SK-N-SH (cell line): ENCODE measurements around the gene ARHGAP31. TPM values are rescaled to one million over a fixed set of nuclear protein-coding genes. Genes with fewer than 3 reads are reported as not detected.

ENCODE experiments used
- CTCF ChIA-PET: fragments of 300-600, 350-600 bp; formaldehyde crosslinking; extraction: SDS; loops from one replicate; lab custom pipeline; 2021; lab: Yijun Ruan, JAX
- POLR2A ChIA-PET: fragments of 350-600 bp; sonication (Branson Sonifier 250); formaldehyde crosslinking; extraction: SDS; loops from one replicate; lab custom pipeline; 2020; ENCODE audit warnings: antibody characterized with exemption, inconsistent platforms; lab: Yijun Ruan, JAX
- DNase-seq: peaks from one replicate; pipeline ENCODE4 v3.0.0; 2012
- H2AFZ ChIP-seq: fragments of 200-600 bp; sonication (generic); 2 replicates; pipeline ENCODE4 v1.8.1; 2016; ENCODE audit warnings: antibody characterized with exemption, mild to moderate bottlenecking, low read depth
- H3F3A ChIP-seq: fragments of 200-600 bp; sonication (generic); replicated peaks from 2 replicates; pipeline ENCODE3; 2016; ENCODE audit warnings: antibody characterized with exemption, mild to moderate bottlenecking; ENCODE audit not compliant: insufficient read depth
- H3K27ac ChIP-seq, 2 experiments: fragments of 200-500 bp in 1 of 2; fragments of 200-600 bp in 1 of 2; sonication (Bioruptor generic) in 1 of 2; sonication (generic), shearing (Covaris generic) in 1 of 2; 2 replicates each; pipeline versions ENCODE4 v1.5.1 to v1.6.1; 2014 to 2016; ENCODE audit warnings: low read depth in 2 of 2, inconsistent platforms in 1 of 2, low read length in 1 of 2, mild to moderate bottlenecking in 1 of 2, mixed read lengths in 1 of 2
- H3K27me3 ChIP-seq: fragments of 200-600 bp; sonication (generic), shearing (Covaris generic); 2 replicates; pipeline ENCODE4 v1.6.1; 2016; ENCODE audit warnings: mixed run types; ENCODE audit not compliant: insufficient read depth
- H3K36me3 ChIP-seq, 2 experiments: fragments of 200-500 bp in 1 of 2; fragments of 200-600 bp in 1 of 2; sonication (Bioruptor generic) in 1 of 2; sonication (generic) in 1 of 2; replicated peaks in 1 of 2; 2 replicates each; pipeline versions ENCODE3 to v1.5.1; 2014 to 2016; ENCODE audit warnings: low read length in 1 of 2, mild to moderate bottlenecking in 1 of 2; ENCODE audit not compliant: insufficient read depth in 2 of 2, control insufficient read depth in 1 of 2
- H3K4me1 ChIP-seq, 2 experiments: fragments of 200-500 bp in 1 of 2; fragments of 200-600 bp in 1 of 2; sonication (Bioruptor generic) in 1 of 2; sonication (generic), shearing (Covaris generic) in 1 of 2; 2 replicates each; pipeline versions ENCODE4 v1.5.1 to v1.6.1; 2014 to 2016; ENCODE audit warnings: low read depth in 1 of 2, low read length in 1 of 2, mixed run types in 1 of 2; ENCODE audit not compliant: insufficient read depth in 2 of 2, control insufficient read depth in 1 of 2
- H3K4me2 ChIP-seq: fragments of 200-600 bp; sonication (generic), shearing (Covaris generic); 2 replicates; pipeline ENCODE4 v1.6.1; 2017; ENCODE audit warnings: mixed run types
- H3K4me3 ChIP-seq, 2 experiments: fragments of 200-500 bp in 1 of 2; fragments of 200-600 bp in 1 of 2; sonication (Bioruptor generic) in 1 of 2; sonication (generic), shearing (Covaris generic) in 1 of 2; 2 replicates each; pipeline versions ENCODE4 v1.5.1 to v1.8.1; 2014 to 2016; ENCODE audit warnings: low read depth in 2 of 2, inconsistent platforms in 1 of 2, low read length in 1 of 2, mild to moderate bottlenecking in 1 of 2, mixed read lengths in 1 of 2, moderate library complexity in 1 of 2
- H3K79me2 ChIP-seq: fragments of 200-600 bp; sonication (generic); 2 replicates; pipeline ENCODE4 v1.8.1; 2017; ENCODE audit warnings: mild to moderate bottlenecking; ENCODE audit not compliant: insufficient read depth
- H3K9ac ChIP-seq: fragments of 200-600 bp; sonication (generic); 2 replicates; pipeline ENCODE4 v1.6.1; 2017; ENCODE audit warnings: mixed run types
- H3K9me2 ChIP-seq: fragments of 200-600 bp; sonication (generic); 2 replicates; pipeline ENCODE4 v1.6.1; 2017; ENCODE audit warnings: mixed run types
- H3K9me3 ChIP-seq: fragments of 200-600 bp; sonication (generic); 2 replicates; pipeline ENCODE4 v1.6.1; 2017; ENCODE audit warnings: mixed run types, mild to moderate bottlenecking, moderate library complexity
- H4K20me1 ChIP-seq: fragments of 200-600 bp; sonication (generic); 2 replicates; pipeline ENCODE4 v1.6.1; 2017; ENCODE audit warnings: mild to moderate bottlenecking, mixed run types; ENCODE audit not compliant: insufficient read depth
- FOSL2 ChIP-seq: IDR thresholded peaks from 2 replicates; pipeline ENCODE4 v1.4.0; 2012; ENCODE audit warnings: low read depth, mild to moderate bottlenecking, moderate library complexity, borderline replicate concordance
- FOXJ3 ChIP-seq: sonication (generic); formaldehyde crosslinking; IDR thresholded peaks from 2 replicates; pipeline ENCODE4 v1.5.1; 2020; ENCODE audit warnings: mild to moderate bottlenecking, missing genetic modification reagents
- GABPA ChIP-seq: IDR thresholded peaks from 2 replicates; pipeline ENCODE4 v1.4.0; 2012; ENCODE audit warnings: low read depth, mild to moderate bottlenecking
- JUND ChIP-seq: IDR thresholded peaks from 2 replicates; pipeline ENCODE4 v1.4.0; 2012
- POLR2AphosphoS5 ChIP-seq: IDR thresholded peaks from 2 replicates; pipeline ENCODE4 v1.6.1; 2012; ENCODE audit warnings: low read depth, low read length
- RAD21 ChIP-seq: IDR thresholded peaks from 2 replicates; pipeline ENCODE4 v1.6.1; 2012; ENCODE audit warnings: mild to moderate bottlenecking, low read length
- RCOR1 ChIP-seq: fragments of 150-350 bp; IDR thresholded peaks from 2 replicates; pipeline ENCODE4 v1.6.1; 2017; ENCODE audit warnings: antibody characterized with exemption, low read length
- RFX5 ChIP-seq: IDR thresholded peaks from 2 replicates; pipeline ENCODE4 v1.6.1; 2012; ENCODE audit warnings: mild to moderate bottlenecking, improper control_type of control experiment, low read length
- RXRA ChIP-seq: IDR thresholded peaks from 2 replicates; pipeline ENCODE4 v1.4.0; 2012; ENCODE audit warnings: low read depth, mild to moderate bottlenecking, borderline replicate concordance
- SMC3 ChIP-seq: IDR thresholded peaks from 2 replicates; pipeline ENCODE4 v1.6.1; 2012; ENCODE audit warnings: low read depth, low read length, improper control_type of control experiment
- TEAD4 ChIP-seq: IDR thresholded peaks from 2 replicates; pipeline ENCODE4 v1.4.0; 2012; ENCODE audit warnings: mild to moderate bottlenecking, borderline replicate concordance; ENCODE audit not compliant: insufficient read depth
- YY1 ChIP-seq: IDR thresholded peaks from 2 replicates; pipeline ENCODE4 v1.4.0; 2012; ENCODE audit warnings: low read depth, mild to moderate bottlenecking
- WGBS: methylation state at CpG from one replicate; pipeline ENCODE4 v1.1.6; 2017; ENCODE audit warnings: low lambda C conversion rate; 5-methylcytosine and 5-hydroxymethylcytosine counted together
- polyA plus RNA-seq, 3 experiments: library from polyadenylated mRNA; depleted of rRNA; stranded (reverse); fragments of >200 nt; gene quantifications; 2 replicates each; pipeline ENCODE4 v1.2.3, GENCODE V29; 2012
- TF ChIP-seq, protein P1 (sequence below): IDR thresholded peaks from 2 replicates; pipeline ENCODE4; 2012
- TF ChIP-seq, protein P2 (sequence below): fragments of 150-350 bp; IDR thresholded peaks from 2 replicates; pipeline ENCODE4 v1.6.1; 2017; ENCODE audit warnings: antibody characterized with exemption, low read length, low read depth, borderline replicate concordance
- TF ChIP-seq, protein P3 (sequence below): IDR thresholded peaks from 2 replicates; pipeline ENCODE4 v1.4.0; 2012; ENCODE audit warnings: low read depth, borderline replicate concordance
- TF ChIP-seq, protein P4 (sequence below): IDR thresholded peaks from 2 replicates; pipeline ENCODE4 v1.6.1; 2012; ENCODE audit warnings: mild to moderate bottlenecking, low read depth, low read length, moderate library complexity
- TF ChIP-seq, protein P5 (sequence below): fragments of 200-600 bp; sonication (generic); IDR thresholded peaks from 2 replicates; pipeline ENCODE4 v1.6.1; 2017; ENCODE audit warnings: antibody characterized with exemption, mild to moderate bottlenecking, moderate library complexity

The ARHGAP31 gene
- polyA plus RNA-seq, 1 of the 3 experiments (the other 2 are of a cell fraction) = 4.4 TPM

DNA sequence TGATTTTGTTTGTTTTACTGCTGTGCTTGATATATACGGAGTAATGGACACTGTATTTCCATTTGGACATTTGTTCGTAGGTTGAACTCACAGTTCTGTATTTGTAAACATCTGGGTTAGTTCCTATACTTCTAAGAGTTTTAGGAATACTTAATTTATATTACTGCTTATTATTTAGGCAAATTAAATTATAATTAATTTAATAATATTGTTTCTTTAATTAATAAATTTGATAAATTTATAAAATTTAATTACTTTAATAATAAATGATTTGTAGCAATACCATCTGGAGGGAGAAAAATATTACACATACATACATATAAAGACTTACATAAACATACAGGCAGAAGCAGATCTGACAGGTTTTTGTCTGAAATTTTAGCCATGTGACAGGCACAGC, 39.0 kb upstream of the ARHGAP31 start:
- H3F3A ChIP-seq = no peaks in the 10 kb centered on the region
- no peak overlapping the region for H3K9ac ChIP-seq
- no peaks in the 10 kb centered on the region for H3K79me2 ChIP-seq
- no peaks in the 10 kb centered on the region for H3K36me3 ChIP-seq
- 84% methylated on average over 2 of the region's 2 CpGs for WGBS
- no peak overlapping the region for H2AFZ ChIP-seq
- no peaks in the 10 kb centered on the region for H3K27me3 ChIP-seq
- no peak overlapping the region for H3K4me3 ChIP-seq
- POLR2A ChIA-PET = no interaction called here
- H3K27ac ChIP-seq = no peak overlapping the region
- CTCF ChIA-PET = no interaction called here
- DNase-seq = no peak
- peaks cover 0 to 4% of the 10 kb centered on the region in 2 experiments; a peak in 2 of 4 replicates for H3K4me1 ChIP-seq
- no peak for TF ChIP-seq RCOR1
- TF ChIP-seq, protein P1, sequence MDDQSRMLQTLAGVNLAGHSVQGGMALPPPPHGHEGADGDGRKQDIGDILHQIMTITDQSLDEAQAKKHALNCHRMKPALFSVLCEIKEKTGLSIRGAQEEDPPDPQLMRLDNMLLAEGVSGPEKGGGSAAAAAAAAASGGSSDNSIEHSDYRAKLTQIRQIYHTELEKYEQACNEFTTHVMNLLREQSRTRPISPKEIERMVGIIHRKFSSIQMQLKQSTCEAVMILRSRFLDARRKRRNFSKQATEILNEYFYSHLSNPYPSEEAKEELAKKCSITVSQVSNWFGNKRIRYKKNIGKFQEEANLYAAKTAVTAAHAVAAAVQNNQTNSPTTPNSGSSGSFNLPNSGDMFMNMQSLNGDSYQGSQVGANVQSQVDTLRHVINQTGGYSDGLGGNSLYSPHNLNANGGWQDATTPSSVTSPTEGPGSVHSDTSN = no peak
- TF ChIP-seq TEAD4 = no peak
- no peak for TF ChIP-seq SMC3
- TF ChIP-seq, protein P2, sequence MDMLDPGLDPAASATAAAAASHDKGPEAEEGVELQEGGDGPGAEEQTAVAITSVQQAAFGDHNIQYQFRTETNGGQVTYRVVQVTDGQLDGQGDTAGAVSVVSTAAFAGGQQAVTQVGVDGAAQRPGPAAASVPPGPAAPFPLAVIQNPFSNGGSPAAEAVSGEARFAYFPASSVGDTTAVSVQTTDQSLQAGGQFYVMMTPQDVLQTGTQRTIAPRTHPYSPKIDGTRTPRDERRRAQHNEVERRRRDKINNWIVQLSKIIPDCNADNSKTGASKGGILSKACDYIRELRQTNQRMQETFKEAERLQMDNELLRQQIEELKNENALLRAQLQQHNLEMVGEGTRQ = no peak
- TF ChIP-seq, protein P3, sequence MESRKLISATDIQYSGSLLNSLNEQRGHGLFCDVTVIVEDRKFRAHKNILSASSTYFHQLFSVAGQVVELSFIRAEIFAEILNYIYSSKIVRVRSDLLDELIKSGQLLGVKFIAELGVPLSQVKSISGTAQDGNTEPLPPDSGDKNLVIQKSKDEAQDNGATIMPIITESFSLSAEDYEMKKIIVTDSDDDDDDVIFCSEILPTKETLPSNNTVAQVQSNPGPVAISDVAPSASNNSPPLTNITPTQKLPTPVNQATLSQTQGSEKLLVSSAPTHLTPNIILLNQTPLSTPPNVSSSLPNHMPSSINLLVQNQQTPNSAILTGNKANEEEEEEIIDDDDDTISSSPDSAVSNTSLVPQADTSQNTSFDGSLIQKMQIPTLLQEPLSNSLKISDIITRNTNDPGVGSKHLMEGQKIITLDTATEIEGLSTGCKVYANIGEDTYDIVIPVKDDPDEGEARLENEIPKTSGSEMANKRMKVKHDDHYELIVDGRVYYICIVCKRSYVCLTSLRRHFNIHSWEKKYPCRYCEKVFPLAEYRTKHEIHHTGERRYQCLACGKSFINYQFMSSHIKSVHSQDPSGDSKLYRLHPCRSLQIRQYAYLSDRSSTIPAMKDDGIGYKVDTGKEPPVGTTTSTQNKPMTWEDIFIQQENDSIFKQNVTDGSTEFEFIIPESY = no peak
- TF ChIP-seq, protein P4, sequence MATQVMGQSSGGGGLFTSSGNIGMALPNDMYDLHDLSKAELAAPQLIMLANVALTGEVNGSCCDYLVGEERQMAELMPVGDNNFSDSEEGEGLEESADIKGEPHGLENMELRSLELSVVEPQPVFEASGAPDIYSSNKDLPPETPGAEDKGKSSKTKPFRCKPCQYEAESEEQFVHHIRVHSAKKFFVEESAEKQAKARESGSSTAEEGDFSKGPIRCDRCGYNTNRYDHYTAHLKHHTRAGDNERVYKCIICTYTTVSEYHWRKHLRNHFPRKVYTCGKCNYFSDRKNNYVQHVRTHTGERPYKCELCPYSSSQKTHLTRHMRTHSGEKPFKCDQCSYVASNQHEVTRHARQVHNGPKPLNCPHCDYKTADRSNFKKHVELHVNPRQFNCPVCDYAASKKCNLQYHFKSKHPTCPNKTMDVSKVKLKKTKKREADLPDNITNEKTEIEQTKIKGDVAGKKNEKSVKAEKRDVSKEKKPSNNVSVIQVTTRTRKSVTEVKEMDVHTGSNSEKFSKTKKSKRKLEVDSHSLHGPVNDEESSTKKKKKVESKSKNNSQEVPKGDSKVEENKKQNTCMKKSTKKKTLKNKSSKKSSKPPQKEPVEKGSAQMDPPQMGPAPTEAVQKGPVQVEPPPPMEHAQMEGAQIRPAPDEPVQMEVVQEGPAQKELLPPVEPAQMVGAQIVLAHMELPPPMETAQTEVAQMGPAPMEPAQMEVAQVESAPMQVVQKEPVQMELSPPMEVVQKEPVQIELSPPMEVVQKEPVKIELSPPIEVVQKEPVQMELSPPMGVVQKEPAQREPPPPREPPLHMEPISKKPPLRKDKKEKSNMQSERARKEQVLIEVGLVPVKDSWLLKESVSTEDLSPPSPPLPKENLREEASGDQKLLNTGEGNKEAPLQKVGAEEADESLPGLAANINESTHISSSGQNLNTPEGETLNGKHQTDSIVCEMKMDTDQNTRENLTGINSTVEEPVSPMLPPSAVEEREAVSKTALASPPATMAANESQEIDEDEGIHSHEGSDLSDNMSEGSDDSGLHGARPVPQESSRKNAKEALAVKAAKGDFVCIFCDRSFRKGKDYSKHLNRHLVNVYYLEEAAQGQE = no peak
- no peak for TF ChIP-seq FOXJ3 (CRISPR knock-in tag)
- TF ChIP-seq POLR2AphosphoS5 = no peak
- no peak for TF ChIP-seq RXRA
- TF ChIP-seq, protein P5, sequence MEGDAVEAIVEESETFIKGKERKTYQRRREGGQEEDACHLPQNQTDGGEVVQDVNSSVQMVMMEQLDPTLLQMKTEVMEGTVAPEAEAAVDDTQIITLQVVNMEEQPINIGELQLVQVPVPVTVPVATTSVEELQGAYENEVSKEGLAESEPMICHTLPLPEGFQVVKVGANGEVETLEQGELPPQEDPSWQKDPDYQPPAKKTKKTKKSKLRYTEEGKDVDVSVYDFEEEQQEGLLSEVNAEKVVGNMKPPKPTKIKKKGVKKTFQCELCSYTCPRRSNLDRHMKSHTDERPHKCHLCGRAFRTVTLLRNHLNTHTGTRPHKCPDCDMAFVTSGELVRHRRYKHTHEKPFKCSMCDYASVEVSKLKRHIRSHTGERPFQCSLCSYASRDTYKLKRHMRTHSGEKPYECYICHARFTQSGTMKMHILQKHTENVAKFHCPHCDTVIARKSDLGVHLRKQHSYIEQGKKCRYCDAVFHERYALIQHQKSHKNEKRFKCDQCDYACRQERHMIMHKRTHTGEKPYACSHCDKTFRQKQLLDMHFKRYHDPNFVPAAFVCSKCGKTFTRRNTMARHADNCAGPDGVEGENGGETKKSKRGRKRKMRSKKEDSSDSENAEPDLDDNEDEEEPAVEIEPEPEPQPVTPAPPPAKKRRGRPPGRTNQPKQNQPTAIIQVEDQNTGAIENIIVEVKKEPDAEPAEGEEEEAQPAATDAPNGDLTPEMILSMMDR = no peak
- TF ChIP-seq JUND = no peak
- TF ChIP-seq RAD21 = no peak
- TF ChIP-seq RFX5 = no peak
- TF ChIP-seq GABPA = no peak
- no peak for TF ChIP-seq FOSL2
- no peak for TF ChIP-seq YY1
- TF ChIP-seq, all 33 proteins: peak for 0
- Histone ChIP-seq H3K9me2 (no peaks in the 10 kb centered on the region), H4K20me1 (no peaks in the 10 kb centered on the region), H3K9me3 (no peaks in the 10 kb centered on the region), H3K4me2 (no peak overlapping the region)
